ENCODE data around the gene GPRIN3.

- no peak for TF ChIP-seq EZH2 (IDR thresholded peaks at IDR 0.05; ENCODE audit: insufficient read depth, poor library complexity, severe bottlenecking)
- TF ChIP-seq EZH2phosphoT487 (IDR thresholded peaks at IDR 0.05; ENCODE audit: insufficient read depth, low read depth): no peak
Measured at GRCh38 chr4:89353514-89353913, 45.9 kb upstream of the GPRIN3 start.

All from GM23248 (cell line).